ENCODE data around the gene OSBPL5. TPM values are rescaled to one million over a fixed set of nuclear protein-coding genes. Genes with fewer than 3 reads are reported as not detected.
A peak's percentile ranks its signal among the peaks of the same experiment; 100 is the strongest.

The OSBPL5 gene
- total RNA-seq, 2 donors from 2014 or later: 61.2 to 84.0 TPM

GRCh38 chr11:3129591-3130268 is 35.4 kb downstream of the OSBPL5 start:
- peak; percentile 79 for DNase-seq (ENCODE audit: low spot score)
- intact Hi-C loops (cut with DNase I): no loop called here

- DNase-seq (ENCODE audit: low spot score): no peak
- intact Hi-C loops (cut with DNase I): no loop called here
Observed at GRCh38 chr11:3129181-3129590, 35.9 kb downstream of the OSBPL5 start.

GRCh38 chr11:3128356-3129180 is 36.5 kb downstream of the OSBPL5 start:
- intact Hi-C loops (cut with DNase I): no loop called here

GRCh38 chr11:3127706-3128355 is 37.3 kb downstream of the OSBPL5 start:
- DNase-seq (ENCODE audit: low spot score): peak; percentile 63
- intact Hi-C loops (cut with DNase I): no loop called here

More at GRCh38 chr11:3128356-3129180, 36.5 kb downstream of the OSBPL5 start:
- DNase-seq (ENCODE audit: low spot score): peak; percentile 75

GRCh38 chr11:3126901-3127691 is 38.0 kb downstream of the OSBPL5 start:
- peak; percentile 81 for DNase-seq (ENCODE audit: low spot score)
- intact Hi-C loops (cut with DNase I): no loop called here

GRCh38 chr11:3126207-3126865 is 38.8 kb downstream of the OSBPL5 start:
- intact Hi-C loops (cut with DNase I): no loop called here

GRCh38 chr11:3124821-3125220 is 40.3 kb downstream of the OSBPL5 start:
- DNase-seq (ENCODE audit: low spot score): peak; percentile 72

More at GRCh38 chr11:3126207-3126865, 38.8 kb downstream of the OSBPL5 start:
- peak; percentile 85 for DNase-seq (ENCODE audit: low spot score)

GRCh38 chr11:3123761-3124733 is 41.1 kb downstream of the OSBPL5 start:
- intact Hi-C loops (cut with DNase I): loop anchor here in 1 of 2 donors (5.0 kb wide), 1 partner anchor 88 kb away; no protein-coding TSS in a partner anchor
- peak; percentile 96 for DNase-seq (ENCODE audit: low spot score)

More at GRCh38 chr11:3124821-3125220, 40.3 kb downstream of the OSBPL5 start:
- intact Hi-C loops (cut with DNase I): loop anchor here in 1 of 2 donors (5.0 kb wide), 1 partner anchor 87 kb away; no protein-coding TSS in a partner anchor

GRCh38 chr11:3123305-3123704 is 41.8 kb downstream of the OSBPL5 start:
- intact Hi-C loops (cut with DNase I): loop anchor here in 1 of 2 donors (5.0 kb wide), 1 partner anchor 89 kb away; no protein-coding TSS in a partner anchor
- peak; percentile 95 for DNase-seq (ENCODE audit: low spot score)

- intact Hi-C loops (cut with DNase I): loop anchor here in 1 of 2 donors (5.0 kb wide), 1 partner anchor 90 kb away; no protein-coding TSS in a partner anchor
- peak; percentile 76 for DNase-seq (ENCODE audit: low spot score)
Observed at GRCh38 chr11:3122775-3123201, 42.3 kb downstream of the OSBPL5 start.

GRCh38 chr11:3121931-3122774 is 43.0 kb downstream of the OSBPL5 start:
- peak; percentile 77 for DNase-seq (ENCODE audit: low spot score)
- intact Hi-C loops (cut with DNase I): loop anchor here in 1 of 2 donors (5.0 kb wide), 1 partner anchor 90 kb away; no protein-coding TSS in a partner anchor

GRCh38 chr11:3121416-3121815 is 43.7 kb downstream of the OSBPL5 start:
- intact Hi-C loops (cut with DNase I): loop anchor here in 1 of 2 donors (5.0 kb wide), 1 partner anchor 91 kb away; no protein-coding TSS in a partner anchor
- no peak for DNase-seq (ENCODE audit: low spot score)

GRCh38 chr11:3120071-3120792 is 44.9 kb downstream of the OSBPL5 start:
- peak; percentile 73 for DNase-seq (ENCODE audit: low spot score)
- intact Hi-C loops (cut with DNase I): loop anchor here in 1 of 2 donors (5.0 kb wide), 1 partner anchor 92 kb away; no protein-coding TSS in a partner anchor

- intact Hi-C loops (cut with DNase I): no loop called here
- DNase-seq (ENCODE audit: low spot score): peak; percentile 75
Observed at GRCh38 chr11:3119141-3119821, 45.8 kb downstream of the OSBPL5 start.

- intact Hi-C loops (cut with DNase I): no loop called here
- DNase-seq (ENCODE audit: low spot score): no peak
Observed at GRCh38 chr11:3115321-3115720, 49.8 kb downstream of the OSBPL5 start.

All from posterior vena cava (tissue), 2 donors.